ENCODE data around the gene IGIP.

The IGIP gene

GRCh38 chr5:140125637-140126036 lies at the start of gene IGIP:
Gene IGIP, plus strand, starts transcription at chr5:140125937. Its CDS starts 2,540 bp downstream, at chr5:140128477.
- no peak for DNase-seq

GRCh38 chr5:140076142-140076541 lies 49.6 kb upstream of the IGIP start:
- no peak for DNase-seq

- no peak for DNase-seq
Observed at GRCh38 chr5:140076788-140077187, 48.9 kb upstream of the IGIP start.

DNA sequence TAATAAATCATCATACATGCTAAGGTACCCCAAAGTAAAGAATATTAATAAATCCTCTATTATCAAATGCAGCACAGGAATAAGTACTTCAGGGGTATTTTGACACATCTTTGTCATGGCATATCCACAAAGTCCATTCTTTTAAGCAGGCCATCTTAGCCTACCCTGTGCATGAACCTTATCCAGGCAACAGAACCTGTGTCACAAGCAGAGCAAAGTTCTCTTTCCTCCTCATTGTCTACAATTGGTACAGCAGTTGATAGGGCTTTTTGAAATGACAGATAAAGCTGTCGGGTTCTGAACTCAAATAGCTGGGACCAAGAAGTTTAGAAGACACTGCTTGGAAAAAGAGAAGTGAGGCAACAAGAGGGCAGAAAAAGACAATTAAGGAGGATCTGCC lies 42.6 kb upstream of the IGIP start:
- no peak for DNase-seq

- DNase-seq: no peak
Observed at GRCh38 chr5:140083650-140084049, 42.1 kb upstream of the IGIP start.

DNA sequence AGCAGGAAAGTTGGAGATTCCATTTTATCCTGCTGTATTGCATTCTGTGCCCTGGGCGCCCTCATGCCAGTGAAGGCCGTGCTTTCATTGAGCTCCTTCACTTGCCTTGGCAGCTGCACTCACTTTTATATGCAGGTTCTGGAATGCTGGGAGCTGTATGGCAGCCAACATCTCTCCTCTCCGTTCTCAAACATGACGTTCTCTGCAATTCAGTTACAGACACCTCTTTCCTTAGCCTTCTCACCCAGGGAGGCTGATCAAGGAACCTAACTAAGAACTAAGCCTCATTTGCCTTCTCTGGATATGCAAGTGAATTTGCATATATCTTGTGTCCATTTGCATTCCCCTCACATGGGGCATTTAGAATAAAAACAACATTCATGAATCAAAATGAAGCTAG lies 41.2 kb upstream of the IGIP start:
- no peak for DNase-seq

DNA sequence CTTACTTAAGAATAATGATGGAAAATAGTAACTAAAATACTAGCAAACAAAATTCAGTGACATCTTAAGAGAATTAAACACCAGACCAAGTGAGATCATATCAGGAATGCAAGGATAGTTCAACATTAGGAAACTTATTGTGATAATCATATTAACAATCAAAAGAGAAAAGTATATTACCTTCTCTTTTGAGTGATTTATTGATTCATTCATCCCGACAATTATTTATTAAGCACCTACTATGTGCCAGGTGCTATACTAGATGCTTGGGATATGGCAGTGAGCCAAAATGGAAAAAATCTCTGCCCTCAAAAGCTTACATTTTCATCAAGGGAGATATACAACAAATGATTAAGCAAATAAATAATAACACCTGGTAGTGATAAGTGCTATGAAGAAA lies 35.5 kb upstream of the IGIP start:
- no peak for DNase-seq

- no peak for DNase-seq
Observed at GRCh38 chr5:140093179-140093578, 32.6 kb upstream of the IGIP start.

DNA sequence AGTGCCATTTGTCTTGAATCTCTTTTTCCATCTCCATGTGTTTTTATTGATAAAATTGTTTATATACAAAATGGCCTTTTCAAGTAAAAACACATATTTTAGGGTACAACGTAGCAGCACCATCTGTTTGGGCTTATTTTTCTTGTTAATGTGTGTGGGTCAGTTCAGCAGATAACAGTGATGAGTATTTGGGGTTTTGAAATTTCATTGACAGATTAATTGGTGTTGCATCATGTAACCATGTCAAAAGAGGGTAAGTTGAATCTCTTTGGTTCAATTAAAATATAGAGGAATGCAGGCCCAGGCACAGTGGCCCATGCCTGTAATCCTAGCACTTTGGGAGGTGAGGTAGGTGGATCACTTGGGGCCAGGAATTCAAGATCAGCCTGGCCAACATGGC lies 31.9 kb upstream of the IGIP start:
- no peak for DNase-seq

GRCh38 chr5:140094889-140095288 lies 30.8 kb upstream of the IGIP start:
- DNase-seq: no peak

GRCh38 chr5:140101179-140101578 lies 24.6 kb upstream of the IGIP start:
- DNase-seq: no peak

DNA sequence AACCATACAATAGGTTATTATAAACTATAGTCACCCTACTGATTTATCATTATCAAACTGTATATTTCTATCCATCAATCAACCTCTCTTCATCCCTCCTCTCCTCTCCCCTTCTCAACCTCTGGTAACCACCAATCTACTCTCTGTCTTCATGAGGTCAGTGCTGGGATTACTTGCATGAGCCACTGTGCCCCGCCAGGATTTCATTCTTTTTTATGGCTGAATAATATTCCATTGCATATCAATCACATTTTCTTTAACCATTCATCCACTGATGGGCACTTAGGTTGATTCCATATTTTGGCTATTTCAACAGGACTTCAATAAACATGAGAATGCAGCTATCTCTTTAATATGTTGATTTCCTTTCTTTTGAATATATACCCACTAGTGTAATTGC lies 22.6 kb upstream of the IGIP start:
- DNase-seq: no peak

GRCh38 chr5:140104100-140104499 lies 21.6 kb upstream of the IGIP start:
- no peak for DNase-seq

DNA sequence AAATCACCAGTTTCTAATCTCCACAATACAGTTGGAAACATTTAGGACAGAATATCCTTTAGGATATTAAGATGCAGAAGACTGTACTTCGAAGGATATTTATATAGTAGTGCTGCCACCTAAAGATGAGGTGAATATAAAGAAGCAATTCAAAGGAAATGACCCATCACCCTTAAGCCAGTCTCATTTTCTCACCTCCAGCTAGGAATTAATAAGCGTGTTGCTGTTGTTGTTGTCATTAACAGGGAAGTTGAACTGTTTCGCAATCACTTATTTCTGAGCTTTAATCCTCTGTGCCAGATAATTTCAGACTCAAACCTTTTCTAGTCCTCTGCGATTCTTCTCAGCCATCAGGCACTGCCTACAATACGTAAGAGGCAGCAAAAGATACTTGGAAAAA lies 19.6 kb upstream of the IGIP start:
- DNase-seq: no peak

- DNase-seq: no peak
Observed at GRCh38 chr5:140106805-140107311, 18.9 kb upstream of the IGIP start.

- peak; percentile 97 for DNase-seq
Observed at GRCh38 chr5:140107312-140108092, 18.2 kb upstream of the IGIP start.

DNA sequence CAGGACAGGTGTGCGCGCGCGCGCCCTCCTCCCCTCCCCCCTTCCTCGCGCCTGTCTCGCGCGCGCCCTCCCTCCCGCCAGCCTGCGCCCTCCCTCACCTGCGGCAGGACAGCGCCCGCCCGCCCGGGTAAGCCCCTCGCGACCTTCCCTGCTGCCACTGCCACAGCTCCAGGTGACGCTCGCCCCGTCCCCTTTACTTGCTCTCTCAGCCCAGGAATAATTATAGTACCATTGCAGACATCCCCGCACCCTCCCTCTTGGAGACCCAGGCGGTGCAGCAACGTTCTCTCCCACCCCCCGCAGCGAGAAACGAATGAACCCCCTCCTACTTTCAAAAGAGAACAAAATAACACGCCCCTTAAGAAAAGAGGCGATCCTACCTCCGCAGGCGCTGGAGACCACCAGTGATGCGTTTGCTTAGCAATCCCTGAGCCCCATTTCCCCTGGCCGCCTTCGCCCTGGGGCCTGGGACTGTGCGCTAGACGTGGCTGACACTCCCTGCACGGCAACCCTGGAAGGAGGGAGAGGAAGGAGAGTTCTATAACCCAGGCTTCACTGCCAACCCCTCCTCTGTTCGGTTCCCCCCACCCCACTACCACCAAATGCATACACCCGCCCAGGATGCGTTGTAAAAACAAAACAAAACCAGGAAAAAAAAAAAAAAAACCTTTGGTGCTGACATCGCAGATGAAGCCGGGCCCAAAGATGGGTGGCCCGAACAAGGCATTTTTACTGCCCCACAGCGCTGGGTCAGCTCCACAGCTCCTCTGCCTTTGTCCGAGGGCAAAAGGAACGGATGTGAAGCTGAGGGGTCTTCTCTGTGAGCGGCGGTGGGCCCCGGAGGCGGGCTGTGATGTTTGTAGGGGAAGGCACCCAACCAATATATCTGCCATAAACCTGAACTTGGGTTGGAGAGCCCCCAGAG lies 17.4 kb upstream of the IGIP start:
- DNase-seq: peak; percentile 75

DNA sequence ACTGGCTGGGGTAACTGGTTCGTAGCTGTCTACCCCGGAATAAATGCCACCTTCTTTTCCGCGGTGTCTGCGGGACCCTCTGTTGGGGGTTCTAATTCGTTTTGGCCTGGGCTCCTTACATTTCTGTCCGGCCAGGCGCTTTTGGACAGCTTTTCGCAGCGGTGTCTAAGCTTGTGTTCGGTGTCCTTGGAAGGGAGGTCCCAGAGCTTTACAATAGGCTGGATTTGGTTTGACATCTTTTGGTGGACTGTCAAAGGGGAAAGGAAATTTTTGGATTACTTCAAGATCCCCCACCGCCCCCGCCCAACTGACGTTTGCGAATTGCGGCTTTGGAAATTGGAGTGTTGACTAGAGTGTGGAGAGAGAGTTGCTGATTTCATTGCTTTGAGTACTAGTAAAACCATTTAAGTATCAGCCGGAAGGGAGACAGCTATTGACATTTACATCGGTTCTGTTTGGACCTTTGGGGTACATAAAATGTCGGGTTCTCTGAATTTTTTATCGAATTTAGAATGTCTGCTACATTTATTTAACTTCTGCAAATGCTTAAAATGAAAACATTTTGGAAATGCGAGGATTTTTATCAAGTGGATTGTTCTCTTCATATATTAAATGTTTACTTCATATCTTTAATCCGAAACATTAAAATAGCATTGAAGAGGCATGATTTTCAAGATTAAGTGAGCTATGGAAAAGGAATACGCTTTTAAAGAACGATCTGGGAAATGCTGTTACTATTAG lies 16.5 kb upstream of the IGIP start:
- DNase-seq: no peak

DNA sequence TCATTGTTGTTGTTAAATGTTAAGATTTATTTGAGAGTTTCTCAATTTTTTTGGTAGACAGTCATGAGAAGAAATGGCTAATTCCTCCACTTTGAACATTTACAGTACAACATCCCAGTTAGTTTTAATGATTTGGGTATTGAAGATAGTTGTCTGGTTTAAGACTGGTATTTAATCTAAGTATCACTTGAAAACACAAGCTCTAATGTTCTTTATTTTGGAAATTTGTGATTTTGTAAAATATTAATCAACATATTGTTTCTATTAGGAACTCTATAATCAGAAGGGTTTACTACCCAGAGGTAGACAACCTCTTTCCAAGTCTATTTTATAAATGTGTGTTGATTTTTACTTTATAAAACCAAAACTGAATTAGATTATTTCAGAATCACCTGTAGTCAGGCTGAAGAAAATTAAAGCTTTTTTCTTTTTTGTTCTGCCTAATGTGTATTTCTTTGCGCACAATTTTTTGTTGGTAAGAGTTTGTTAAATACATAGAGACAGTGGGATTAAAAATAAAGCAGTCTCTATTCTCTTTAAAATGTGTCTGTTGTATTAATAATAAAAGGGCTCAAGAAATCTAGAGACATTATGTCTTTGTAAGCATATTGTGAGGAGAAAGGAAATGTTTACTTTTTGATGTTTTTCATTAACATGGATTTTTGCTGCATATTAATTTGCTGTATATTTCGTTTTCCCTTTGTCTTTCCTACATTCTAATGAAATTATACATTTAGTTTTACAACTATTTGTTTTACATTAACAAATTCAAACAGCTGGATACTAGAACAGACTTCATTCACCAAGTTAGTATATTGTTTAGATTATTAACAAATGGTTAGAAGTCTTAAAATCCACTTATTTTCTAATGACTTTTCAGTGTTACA lies 15.7 kb upstream of the IGIP start:
- DNase-seq: no peak

- DNase-seq: no peak
Observed at GRCh38 chr5:140110646-140110957, 15.1 kb upstream of the IGIP start.

DNA sequence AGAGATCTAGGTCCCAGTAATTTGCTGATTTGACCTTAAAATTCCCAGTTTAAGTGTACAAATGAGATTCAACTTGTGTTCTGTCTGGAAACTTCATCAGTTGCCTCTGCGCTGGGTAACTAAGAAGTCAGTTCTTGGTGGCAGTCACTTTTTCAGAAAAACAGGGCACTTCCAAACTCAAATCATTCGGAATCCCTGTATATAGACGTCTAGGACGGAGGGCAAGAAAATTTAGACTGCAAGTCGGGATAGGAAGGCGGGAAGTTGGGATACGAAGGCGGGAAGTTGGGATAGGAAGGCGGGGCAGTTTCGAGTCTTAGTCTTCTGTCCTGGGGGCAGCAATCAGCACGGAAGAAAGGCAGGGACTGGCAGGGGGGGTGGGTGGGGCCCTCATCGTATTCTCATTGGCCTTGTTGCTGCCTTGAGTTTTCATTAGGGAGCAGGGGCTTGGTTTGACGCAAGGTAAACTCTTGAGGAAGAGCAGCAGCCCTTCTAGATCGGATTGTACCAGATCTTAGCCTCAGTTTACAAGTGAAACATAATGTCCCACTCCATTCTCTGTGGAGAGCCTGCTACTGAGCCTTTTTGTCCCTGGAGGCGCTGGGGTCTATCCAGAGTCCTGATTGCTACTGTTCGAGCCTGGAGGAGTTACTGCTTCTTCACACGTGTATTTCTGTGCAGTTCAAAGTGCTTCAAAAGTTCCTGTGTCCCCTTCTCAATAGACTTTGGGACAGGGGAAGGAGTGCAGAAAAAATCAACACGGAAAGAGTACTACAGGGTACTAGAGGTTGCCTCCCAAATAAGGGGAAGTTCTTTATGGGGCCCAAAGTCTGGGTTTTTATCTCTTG lies 14.5 kb upstream of the IGIP start:
- no peak for DNase-seq

Measured in activated effector memory CD4-positive, alpha-beta T cell treated with anti-CD3 and anti-CD28 coated beads, Interleukin-2, amount 50 U/mL, for 16 hours (primary cell).